ENCODE data around the gene P2RX2.

P2RX2 gene

DNA sequence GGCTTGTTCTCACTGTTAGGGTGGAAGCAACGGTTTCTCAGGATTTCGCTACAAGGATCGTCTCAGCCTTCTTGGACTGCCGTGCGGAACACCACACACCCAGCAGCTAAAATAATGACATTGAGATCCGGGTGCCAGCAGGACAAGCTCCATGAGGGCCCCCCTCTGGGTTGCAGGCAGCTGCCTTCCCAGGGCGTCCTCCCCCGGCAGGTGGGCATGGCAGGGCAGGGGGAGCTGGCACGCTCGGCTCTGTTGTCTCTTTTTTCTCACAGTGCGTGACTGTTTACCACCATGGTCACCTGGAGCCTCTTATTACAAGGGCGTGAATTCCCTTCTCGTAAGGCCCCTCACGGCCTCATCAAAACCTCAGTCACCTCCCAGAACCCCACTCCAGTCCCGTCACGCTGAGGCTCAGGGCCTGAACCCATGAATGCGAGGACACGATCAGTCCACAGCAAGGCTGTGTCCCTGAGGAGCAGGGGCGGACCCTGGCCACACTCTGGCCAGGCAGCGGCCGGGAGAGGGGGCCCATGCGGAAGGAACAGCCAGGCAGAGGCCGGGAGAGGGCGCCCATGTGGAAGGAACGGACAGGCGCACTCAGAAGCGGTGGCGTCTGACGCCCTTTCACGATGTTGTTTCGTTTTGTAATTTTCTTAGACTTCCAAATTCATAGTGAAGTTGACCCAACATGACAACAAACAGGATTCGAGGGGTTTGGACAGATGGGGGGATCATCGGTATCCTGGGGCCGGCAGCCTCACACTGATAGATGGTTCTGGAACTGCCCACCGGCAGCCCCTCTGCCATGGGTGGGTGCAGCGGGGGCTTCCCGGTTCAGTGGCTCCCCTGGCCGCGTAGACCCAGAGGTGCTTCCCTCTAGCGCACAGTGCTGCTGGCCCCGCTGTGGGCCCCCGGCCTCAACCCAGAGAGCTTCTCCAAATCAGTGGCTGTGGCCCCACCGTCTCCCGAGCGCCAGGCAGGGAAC, 18.2 kb upstream of the P2RX2 start:
- TF ChIP-seq, protein P1, sequence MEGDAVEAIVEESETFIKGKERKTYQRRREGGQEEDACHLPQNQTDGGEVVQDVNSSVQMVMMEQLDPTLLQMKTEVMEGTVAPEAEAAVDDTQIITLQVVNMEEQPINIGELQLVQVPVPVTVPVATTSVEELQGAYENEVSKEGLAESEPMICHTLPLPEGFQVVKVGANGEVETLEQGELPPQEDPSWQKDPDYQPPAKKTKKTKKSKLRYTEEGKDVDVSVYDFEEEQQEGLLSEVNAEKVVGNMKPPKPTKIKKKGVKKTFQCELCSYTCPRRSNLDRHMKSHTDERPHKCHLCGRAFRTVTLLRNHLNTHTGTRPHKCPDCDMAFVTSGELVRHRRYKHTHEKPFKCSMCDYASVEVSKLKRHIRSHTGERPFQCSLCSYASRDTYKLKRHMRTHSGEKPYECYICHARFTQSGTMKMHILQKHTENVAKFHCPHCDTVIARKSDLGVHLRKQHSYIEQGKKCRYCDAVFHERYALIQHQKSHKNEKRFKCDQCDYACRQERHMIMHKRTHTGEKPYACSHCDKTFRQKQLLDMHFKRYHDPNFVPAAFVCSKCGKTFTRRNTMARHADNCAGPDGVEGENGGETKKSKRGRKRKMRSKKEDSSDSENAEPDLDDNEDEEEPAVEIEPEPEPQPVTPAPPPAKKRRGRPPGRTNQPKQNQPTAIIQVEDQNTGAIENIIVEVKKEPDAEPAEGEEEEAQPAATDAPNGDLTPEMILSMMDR (IDR thresholded peaks at IDR 0.05): peak; percentile 89

- TF ChIP-seq, protein P1 (IDR thresholded peaks at IDR 0.05): no peak
Observed at GRCh38 chr12:132601171-132601883, 17.2 kb upstream of the P2RX2 start.

GRCh38 chr12:132602572-132603239, 15.9 kb upstream of the P2RX2 start:
- TF ChIP-seq, protein P1 (IDR thresholded peaks at IDR 0.05): no peak

DNA sequence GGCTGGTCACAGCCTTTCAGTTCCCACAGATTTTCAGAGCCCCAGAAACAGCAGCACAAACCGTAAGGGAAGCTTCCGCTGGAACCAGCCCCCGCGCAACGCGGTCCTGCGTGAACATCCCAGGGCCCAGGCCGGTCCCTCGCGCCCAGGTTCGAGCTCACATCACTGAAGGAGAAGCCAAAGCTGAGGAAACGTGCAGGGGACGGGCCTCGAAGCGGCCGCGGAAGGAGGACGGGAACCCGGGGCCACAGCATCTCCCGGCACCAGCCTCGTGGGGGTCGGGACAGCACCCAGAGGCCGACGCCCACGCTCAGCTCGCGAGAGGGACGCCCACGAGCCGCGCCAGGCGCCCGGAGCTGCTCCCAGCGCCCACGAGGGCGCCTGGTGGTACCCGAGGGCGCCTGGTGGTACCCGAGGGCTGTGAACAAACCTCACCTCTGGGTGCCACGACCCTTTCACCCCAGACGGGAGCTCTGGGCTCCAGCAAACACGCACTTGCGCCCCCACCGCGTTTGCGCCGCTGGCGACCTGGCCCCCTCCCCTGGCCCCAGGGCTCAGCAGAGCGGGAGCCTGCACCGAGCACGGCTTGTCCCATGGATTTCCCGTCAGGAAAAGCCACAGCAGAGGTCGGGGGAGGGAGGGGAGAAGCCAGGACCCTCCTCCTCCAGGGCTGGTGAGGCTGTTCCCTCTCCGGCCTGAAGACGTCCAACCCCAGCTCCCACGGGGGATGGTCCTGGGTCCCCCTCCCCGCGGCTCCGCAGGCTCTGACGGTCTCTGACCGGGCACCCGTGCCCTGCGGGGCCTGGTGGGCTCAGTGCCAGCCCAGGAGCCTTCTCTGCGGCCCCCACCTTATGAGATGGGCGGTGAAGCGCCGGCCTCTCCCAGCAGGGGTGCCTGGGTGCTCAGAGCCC, 15.1 kb upstream of the P2RX2 start:
- TF ChIP-seq, protein P1 (IDR thresholded peaks at IDR 0.05): no peak

- TF ChIP-seq, protein P1 (IDR thresholded peaks at IDR 0.05): no peak
Observed at GRCh38 chr12:132604151-132604618, 14.4 kb upstream of the P2RX2 start.

GRCh38 chr12:132604668-132605441, 13.7 kb upstream of the P2RX2 start:
- TF ChIP-seq, protein P1 (IDR thresholded peaks at IDR 0.05): no peak
